ENCODE results near the gene NME5. TPM values are rescaled to one million over a fixed set of nuclear protein-coding genes. Genes with fewer than 3 reads are reported as not detected.

Gene NME5
- total RNA-seq, 1 donor from 2014 or later: 0.53 TPM

- Histone ChIP-seq H3K36me3 (ENCODE audit: control insufficient read depth, insufficient read depth, low read length) (no peaks in the 10 kb centered on the region), H3K4me3 (ENCODE audit: low read depth, low read length) (no peak overlapping the region), H3K27me3 (ENCODE audit: control insufficient read depth, insufficient read depth, low read length) (no peaks in the 10 kb centered on the region)
- FAIRE-seq (no peak), DNase-seq (ENCODE audit: low read depth) (no peak)
- no peak for TF ChIP-seq CTCF (IDR thresholded peaks at IDR 0.05; ENCODE audit: insufficient read depth, low read length, severe bottlenecking)
These were observed 36.5 kb downstream of the NME5 start for GRCh38 chr5:138102454-138103318.

- DNase-seq (ENCODE audit: low read depth): peak; percentile 36
- no peak for TF ChIP-seq CTCF (IDR thresholded peaks at IDR 0.05; ENCODE audit: insufficient read depth, low read length, severe bottlenecking)
- peaks cover 1% of the 10 kb centered on the region for H3K27me3 ChIP-seq (ENCODE audit: control insufficient read depth, insufficient read depth, low read length)
- no peaks in the 10 kb centered on the region for H3K36me3 ChIP-seq (ENCODE audit: control insufficient read depth, insufficient read depth, low read length)
- no peak for FAIRE-seq
- no peak overlapping the region for H3K4me3 ChIP-seq (ENCODE audit: low read depth, low read length)
These were observed 42.0 kb downstream of the NME5 start for GRCh38 chr5:138096997-138097828.

GRCh38 chr5:138096363-138096762, 42.9 kb downstream of the NME5 start:
- Histone ChIP-seq H3K36me3 (ENCODE audit: control insufficient read depth, insufficient read depth, low read length) (no peaks in the 10 kb centered on the region), H3K4me3 (ENCODE audit: low read depth, low read length) (no peak overlapping the region), H3K27me3 (ENCODE audit: control insufficient read depth, insufficient read depth, low read length) (peaks cover 1% of the 10 kb centered on the region)
- DNase-seq (ENCODE audit: low read depth): peak; percentile 34
- TF ChIP-seq CTCF (IDR thresholded peaks at IDR 0.05; ENCODE audit: insufficient read depth, low read length, severe bottlenecking): no peak
- no peak for FAIRE-seq

- FAIRE-seq (no peak), DNase-seq (ENCODE audit: low read depth) (no peak)
- H3K4me3 ChIP-seq (ENCODE audit: low read depth, low read length): no peak overlapping the region
- no peaks in the 10 kb centered on the region for H3K36me3 ChIP-seq (ENCODE audit: control insufficient read depth, insufficient read depth, low read length)
- peaks cover 1% of the 10 kb centered on the region for H3K27me3 ChIP-seq (ENCODE audit: control insufficient read depth, insufficient read depth, low read length)
- no peak for TF ChIP-seq CTCF (IDR thresholded peaks at IDR 0.05; ENCODE audit: insufficient read depth, low read length, severe bottlenecking)
These were observed 43.9 kb downstream of the NME5 start for GRCh38 chr5:138095100-138095907.

- no peak for TF ChIP-seq CTCF (IDR thresholded peaks at IDR 0.05; ENCODE audit: insufficient read depth, low read length, severe bottlenecking)
- no peak overlapping the region for H3K4me3 ChIP-seq (ENCODE audit: low read depth, low read length)
- no peak for DNase-seq (ENCODE audit: low read depth)
- H3K36me3 ChIP-seq (ENCODE audit: control insufficient read depth, insufficient read depth, low read length): no peaks in the 10 kb centered on the region
- peaks cover 1% of the 10 kb centered on the region for H3K27me3 ChIP-seq (ENCODE audit: control insufficient read depth, insufficient read depth, low read length)
- no peak for FAIRE-seq
These were observed 46.2 kb downstream of the NME5 start for GRCh38 chr5:138093036-138093435.
